NCI-H2196 treated with DMSO at 0.1 percent for 48 hours (cell line): ENCODE data around the gene MORF4L2.
"Not testable (repeated sequence)": the region's sequence is repeated elsewhere in the genome, so short reads cannot be mapped to it uniquely, and the experiment has no call there.

Experiments used
- DNase-seq: peaks from one replicate; lab custom pipeline; 2025; ENCODE audit not compliant: unreplicated experiment; lab: John Stamatoyannopoulos, UW

Gene MORF4L2

DNA sequence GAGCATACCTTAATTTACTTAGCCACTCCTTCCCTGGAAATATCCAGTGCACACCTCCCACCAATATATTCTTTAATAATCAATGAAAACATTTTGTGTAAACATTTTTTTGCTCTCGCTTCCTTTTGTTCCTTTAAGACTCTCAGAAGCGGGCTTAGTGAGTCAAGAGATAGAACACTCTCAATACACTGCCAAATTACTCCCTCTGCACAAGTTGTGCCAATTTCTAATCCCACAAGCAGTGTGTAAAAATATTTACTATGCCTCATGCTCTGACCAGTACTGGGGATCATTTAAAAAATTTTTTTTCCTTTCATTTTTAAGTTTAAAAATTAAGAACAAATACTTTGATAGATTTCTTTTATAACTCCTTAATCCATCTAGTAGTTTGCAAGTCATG lies 5.1 kb downstream of the MORF4L2 start:
- DNase-seq: no peak

DNA sequence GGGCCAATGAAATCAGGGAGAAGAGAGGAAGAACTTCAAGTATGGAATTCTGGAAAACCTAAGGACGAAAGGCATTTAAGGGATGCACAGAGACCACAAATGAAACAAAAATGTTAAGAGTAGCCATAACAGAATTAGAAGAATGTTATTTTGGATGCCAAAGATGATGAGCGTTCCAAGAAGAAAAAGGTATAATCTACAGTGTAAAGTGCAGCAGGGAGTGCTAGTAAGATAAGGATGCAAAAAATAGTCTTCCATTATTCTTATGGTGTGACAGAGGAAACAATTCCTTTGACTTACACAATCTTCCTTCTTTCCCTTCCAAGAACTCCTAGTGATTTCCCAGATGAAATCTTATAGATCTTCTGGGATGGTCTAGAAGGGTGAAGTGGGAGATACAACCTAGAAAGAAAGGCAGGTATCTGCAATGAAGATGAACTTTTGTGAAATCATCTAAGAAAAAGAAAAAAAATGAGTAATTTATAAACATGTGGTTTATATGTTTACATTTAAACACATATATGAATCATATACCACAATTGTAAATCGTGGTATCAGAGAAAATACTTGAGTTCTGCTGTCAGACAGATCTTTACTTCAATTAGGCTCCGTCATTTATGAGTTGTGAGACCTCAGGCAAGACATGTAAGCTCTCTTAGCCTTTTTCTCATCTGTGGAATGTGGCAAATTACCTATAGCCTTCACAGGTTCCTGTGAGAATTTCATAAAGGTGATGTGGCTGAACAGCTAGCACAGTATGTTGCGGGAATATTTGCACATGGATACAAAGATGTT lies 8.1 kb downstream of the MORF4L2 start:
- DNase-seq: no peak

- no peak for DNase-seq
Observed at GRCh38 chrX:103674531-103675454, 11.7 kb downstream of the MORF4L2 start.

GRCh38 chrX:103669745-103670144 lies 16.8 kb downstream of the MORF4L2 start:
- DNase-seq: no peak

DNA sequence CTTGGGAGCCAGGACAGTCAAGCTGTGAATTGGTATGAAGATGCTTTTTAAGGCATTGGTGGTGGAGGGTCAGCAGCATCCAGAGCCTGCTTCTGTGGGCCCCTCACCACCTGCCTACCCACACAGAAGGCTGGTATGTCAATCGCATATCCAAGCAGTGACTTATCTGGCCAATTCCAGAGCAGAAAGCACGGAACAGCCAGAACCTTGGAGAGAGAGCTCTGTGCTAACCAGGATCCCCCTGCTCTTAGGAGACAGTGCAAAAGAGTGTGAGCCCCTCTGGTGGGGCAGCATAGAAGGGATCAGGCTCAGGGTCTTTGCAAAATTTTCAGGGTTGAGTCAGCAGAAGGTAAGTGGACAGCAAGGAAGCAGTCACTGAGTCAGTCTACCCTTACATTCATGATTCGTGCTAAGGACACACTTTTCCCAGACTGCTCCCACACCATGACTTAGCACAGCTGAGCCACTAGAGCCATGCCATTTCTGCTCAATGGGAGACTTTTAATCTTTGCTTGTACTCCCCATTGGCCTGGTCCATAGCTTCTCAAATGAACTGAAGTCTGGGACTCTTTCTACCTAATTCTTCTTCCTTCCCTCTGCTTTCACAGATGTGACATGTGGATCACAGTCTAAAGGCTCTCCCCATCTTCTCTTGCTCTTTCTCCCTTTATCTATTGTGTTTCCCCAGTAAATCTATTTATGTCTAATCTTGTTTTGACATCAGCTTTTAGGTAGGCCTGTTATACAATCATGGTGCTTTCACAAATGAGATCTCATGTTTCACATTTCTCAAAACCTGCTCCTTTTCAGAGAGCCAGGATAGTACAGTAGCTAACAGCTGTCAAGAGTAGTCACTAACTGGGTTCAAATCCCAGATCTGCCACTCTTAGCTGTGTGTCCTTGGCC lies 20.0 kb downstream of the MORF4L2 start:
- DNase-seq: no peak

GRCh38 chrX:103663981-103664762 lies 22.3 kb downstream of the MORF4L2 start:
- DNase-seq: no peak

DNA sequence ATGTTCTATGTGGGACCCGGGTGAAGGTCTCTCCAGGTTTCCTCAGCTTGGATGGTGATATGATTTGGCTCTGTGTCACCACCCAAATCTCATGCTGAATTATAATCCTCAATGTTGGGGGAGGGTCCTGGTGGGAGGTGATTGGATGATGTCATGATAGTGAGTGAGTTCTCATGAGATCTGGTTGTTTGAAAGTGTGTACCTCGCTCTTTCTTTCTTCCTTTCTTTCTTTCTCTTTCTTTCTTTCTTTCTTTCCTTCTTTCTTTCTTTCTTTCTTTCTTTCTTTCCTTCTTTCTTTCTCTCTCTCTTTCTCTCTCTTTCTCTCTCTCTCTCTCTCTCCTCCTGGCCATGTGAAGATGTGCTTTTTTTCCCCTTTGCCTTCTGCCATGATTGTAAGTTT lies 27.0 kb downstream of the MORF4L2 start:
- DNase-seq: not testable (repeated sequence)

- no peak for DNase-seq
Observed at GRCh38 chrX:103658681-103659433, 27.6 kb downstream of the MORF4L2 start.

GRCh38 chrX:103657066-103657465 lies 29.4 kb downstream of the MORF4L2 start:
- not testable (repeated sequence) for DNase-seq

DNA sequence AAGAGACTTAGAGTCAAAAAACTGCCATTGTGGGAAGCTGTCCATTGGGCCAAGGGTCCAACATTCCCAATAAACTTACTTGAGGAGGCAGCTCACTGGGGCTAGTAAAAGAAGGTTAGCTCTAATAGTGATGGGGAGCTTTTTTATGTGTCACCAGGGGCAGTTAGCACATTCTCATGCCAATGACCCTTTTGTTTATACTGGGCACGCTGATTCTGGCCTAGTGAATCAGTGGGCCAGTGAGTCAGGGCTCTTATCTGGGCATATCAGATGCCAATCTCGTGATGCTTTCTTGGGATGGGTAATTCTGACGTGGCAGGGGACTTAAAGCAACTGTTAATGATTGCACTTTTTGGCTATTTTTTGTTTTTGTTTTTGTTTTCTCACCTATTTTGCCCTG lies 29.9 kb downstream of the MORF4L2 start:
- no peak for DNase-seq

GRCh38 chrX:103655230-103656000 lies 31.1 kb downstream of the MORF4L2 start:
- DNase-seq: not testable (repeated sequence)

DNA sequence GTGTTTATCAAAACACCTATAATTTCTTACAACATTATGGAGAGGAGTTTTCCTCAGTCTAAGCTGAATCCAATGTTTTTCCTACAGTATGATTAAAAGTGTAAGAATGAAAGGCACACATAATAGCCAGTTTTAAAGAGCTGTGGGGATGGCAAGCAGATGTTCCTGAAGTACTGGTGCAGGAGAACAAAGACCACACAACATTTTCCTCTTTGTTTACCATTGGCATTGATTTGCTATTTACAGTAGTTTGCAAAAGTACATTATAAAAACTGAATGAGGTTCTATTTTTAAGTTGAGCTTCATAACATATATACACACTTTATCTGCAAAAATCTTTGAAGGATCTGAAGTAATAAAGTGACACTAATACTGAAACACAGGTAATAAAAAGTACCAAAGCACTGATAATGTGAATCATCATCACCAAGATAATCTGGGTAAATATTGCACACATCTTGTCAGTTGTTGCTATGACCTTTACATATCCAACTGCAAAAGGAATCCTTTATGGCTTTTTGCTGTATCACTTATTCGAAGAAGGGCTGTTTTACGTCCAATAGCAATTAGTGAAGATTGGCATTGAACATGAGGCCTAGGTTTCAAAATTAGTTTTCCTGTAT lies 35.2 kb downstream of the MORF4L2 start:
- no peak for DNase-seq

GRCh38 chrX:103647630-103648029 lies 38.9 kb downstream of the MORF4L2 start:
- DNase-seq: no peak

GRCh38 chrX:103644125-103644524 lies 42.4 kb downstream of the MORF4L2 start:
- no peak for DNase-seq

DNA sequence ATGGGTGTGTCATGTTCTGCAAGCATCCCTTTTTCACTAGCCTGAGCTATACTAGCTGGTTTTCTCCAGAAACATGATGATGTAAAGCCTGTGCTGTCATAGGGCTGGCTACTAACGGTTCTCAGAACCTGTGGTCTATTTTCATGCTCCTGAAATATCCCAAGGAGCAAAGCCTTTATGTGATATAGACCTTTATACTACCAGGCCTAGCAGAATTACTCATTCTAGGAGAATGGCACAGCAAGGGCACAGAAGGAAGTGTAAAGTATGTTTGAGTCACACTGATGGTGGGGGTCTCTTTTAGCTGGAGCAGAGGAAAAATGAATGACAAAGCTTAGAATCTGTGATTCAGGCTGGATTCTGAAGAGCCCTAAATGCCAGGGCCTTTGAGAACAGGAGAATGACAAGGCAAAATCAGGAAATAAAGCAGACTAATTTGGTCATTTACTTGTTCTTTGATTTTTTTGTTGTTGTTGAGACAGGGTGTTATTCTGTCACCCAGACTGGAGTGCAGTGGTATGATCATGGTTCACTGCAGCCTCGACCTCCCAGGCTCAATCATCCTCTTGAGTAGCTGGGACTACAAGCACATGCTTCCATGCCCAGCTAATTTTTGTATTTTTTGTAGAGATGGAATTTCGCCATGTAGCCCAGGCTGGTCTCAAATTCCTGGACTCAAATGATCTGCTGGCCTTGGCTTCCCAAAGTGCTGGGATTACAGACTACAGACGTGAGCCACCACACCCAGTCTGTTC lies 45.9 kb downstream of the MORF4L2 start:
- DNase-seq: no peak

GRCh38 chrX:103638479-103639346 lies 47.8 kb downstream of the MORF4L2 start:
- peak; percentile 4 for DNase-seq
